Adrenal gland (tissue), 5 donors: ENCODE measurements around the gene MOSPD3.

Experiments used
- POLR2A ChIP-seq, 2 donors: fragments of 450-650 bp; IDR thresholded peaks; one replicate each; pipeline ENCODE4 v1.6.1; 2017; ENCODE audit warnings: antibody characterized with exemption in 2 of 2, mild to moderate bottlenecking in 2 of 2, moderate library complexity in 1 of 2
- TF ChIP-seq, protein P1 (sequence below), 6 experiments: fragments of 450-650 bp in 4 of 6; fragments of 200-600 bp in 2 of 6; sonication (generic) in 1 of 6; IDR thresholded peaks; 1 replicate in 5 of 6; 2 replicates in 1 of 6; pipeline versions ENCODE4 v1.5.1 to v1.8.0; 2016 to 2021; ENCODE audit warnings: antibody characterized with exemption in 6 of 6, mild to moderate bottlenecking in 2 of 6, moderate library complexity in 1 of 6
- donor health status: DM: no; HTN: no; CAD: no.

DNA sequence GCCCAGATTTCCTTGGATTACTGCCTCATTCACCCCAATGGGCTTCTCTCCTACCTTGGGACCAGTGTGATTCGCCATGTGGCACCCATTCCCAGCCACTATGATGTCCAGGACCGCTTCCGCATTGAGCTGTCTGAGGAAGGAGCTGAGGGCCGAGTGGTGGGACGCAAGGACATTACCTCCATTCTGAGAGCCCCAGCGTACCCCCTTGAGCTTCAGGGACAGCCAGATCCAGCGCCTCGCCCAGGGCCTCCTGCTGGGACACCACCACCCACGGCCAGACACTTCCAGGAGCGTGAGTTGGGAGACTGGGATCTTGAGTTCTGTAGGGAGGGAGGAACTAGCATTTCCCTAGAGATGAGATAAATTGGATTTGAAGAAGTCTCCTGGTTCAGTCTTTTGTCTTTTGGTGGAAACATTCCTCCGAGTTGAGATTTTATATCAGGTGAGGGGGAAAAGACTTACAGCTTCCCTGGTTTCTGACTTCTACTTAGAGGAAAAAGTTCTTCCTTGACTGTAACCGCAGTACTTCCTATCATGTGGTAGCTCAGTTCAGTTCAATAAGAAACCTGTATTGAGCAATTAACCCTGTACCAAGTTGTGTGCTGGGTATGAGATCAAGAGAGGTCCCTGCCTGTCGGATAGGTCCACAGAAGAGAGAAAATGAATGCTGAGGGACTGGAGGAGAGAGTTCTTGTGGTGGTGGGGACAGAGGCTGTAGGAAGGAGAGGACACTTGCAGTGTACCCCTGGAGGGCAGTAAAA is 1.3 kb downstream of the MOSPD3 start:
- TF ChIP-seq, protein P1, sequence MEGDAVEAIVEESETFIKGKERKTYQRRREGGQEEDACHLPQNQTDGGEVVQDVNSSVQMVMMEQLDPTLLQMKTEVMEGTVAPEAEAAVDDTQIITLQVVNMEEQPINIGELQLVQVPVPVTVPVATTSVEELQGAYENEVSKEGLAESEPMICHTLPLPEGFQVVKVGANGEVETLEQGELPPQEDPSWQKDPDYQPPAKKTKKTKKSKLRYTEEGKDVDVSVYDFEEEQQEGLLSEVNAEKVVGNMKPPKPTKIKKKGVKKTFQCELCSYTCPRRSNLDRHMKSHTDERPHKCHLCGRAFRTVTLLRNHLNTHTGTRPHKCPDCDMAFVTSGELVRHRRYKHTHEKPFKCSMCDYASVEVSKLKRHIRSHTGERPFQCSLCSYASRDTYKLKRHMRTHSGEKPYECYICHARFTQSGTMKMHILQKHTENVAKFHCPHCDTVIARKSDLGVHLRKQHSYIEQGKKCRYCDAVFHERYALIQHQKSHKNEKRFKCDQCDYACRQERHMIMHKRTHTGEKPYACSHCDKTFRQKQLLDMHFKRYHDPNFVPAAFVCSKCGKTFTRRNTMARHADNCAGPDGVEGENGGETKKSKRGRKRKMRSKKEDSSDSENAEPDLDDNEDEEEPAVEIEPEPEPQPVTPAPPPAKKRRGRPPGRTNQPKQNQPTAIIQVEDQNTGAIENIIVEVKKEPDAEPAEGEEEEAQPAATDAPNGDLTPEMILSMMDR (IDR thresholded peaks at IDR 0.05), result no peak
- TF ChIP-seq POLR2A (IDR thresholded peaks at IDR 0.05), result no peak
